Measurements from ENCODE around the gene UQCRC1. TPM values are rescaled to one million over a fixed set of nuclear protein-coding genes. Genes with fewer than 3 reads are reported as not detected.

The UQCRC1 gene
- total RNA-seq, 2 experiments from 2014 or later = 167 to 170 TPM

DNA sequence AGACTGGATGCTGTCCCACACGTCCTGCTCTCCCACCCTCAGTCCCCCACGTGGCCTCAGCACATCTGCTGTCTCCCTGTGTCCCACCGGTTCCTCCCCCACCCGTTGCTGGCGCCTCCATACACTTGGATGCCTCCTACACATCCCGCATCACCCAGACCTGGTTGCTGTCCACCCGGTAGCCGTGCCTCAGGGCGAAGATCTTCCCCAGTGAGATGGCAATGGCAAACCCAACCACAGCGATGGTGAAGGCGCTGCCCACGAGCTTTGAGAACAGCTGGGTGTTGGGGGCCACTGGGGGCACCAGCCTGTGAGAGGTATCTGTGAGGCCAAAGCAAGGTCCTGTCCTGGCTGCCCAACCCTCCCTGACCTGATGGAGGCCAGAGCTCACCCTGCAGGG is 21.4 kb upstream of the UQCRC1 start:
- ChIA-PET CTCF (no interaction called here), POLR2A (no interaction called here)
- Mint-ChIP-seq H3K27ac (no peak overlapping the region), H3K4me3 (no peak overlapping the region), H3K4me1 (peaks cover 19% of the 10 kb centered on the region), H3K27me3 (no peaks in the 10 kb centered on the region), H3K36me3 (ENCODE audit: low read depth) (peaks cover 34% of the 10 kb centered on the region), H3K9me3 (no peaks in the 10 kb centered on the region)
- DNase-seq = no peak

DNA sequence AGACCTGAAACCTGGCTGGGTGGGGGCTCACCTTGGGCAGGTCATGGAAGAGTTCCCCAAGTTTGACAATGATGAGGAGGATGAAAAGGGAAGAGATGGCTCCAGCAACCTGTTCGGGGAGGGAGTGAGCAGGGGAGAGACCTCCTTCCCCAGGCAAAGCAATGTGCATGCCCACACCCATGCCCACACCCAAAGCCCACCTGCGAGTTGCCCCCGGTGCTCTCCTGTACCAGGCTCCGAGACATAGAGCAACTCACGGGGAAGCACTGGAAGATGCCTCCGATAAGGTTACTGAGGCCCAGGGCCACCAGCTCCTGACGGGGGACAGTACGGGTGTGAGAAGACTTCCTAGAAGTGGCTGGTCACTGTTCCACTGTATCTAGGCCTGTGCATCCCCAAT is 21.0 kb upstream of the UQCRC1 start:
- Mint-ChIP-seq H3K27me3 (no peaks in the 10 kb centered on the region), H3K4me3 (no peak overlapping the region), H3K9me3 (no peaks in the 10 kb centered on the region), H3K36me3 (ENCODE audit: low read depth) (peaks cover 36% of the 10 kb centered on the region), H3K27ac (no peak overlapping the region), H3K4me1 (peaks cover 18% of the 10 kb centered on the region)
- no peak for DNase-seq
- CTCF ChIA-PET = no interaction called here
- POLR2A ChIA-PET = no interaction called here

DNA sequence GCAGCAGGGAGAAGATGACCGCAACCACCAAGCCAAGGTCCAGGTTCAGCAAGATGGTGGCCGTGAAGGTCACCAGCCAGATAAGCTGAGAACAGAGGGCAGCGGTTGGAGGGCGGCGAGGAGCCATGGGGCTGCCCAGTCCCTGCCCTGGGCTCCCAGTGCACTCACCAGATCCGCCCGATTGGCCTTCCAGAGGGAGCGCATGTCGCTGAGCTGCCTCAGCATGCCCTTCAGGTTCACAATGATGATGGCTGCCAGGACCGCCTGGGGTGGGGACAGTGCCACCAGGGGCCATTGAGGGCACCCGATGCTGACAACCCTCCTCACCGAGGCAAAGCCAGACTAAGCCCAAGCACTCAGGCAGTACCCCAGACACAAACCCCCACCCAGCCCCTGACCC is 20.4 kb upstream of the UQCRC1 start:
- no peak for DNase-seq
- Mint-ChIP-seq H3K27me3 (no peaks in the 10 kb centered on the region), H3K9me3 (no peaks in the 10 kb centered on the region), H3K36me3 (ENCODE audit: low read depth) (peaks cover 38% of the 10 kb centered on the region), H3K27ac (no peak overlapping the region), H3K4me1 (peaks cover 21% of the 10 kb centered on the region), H3K4me3 (no peak overlapping the region)
- POLR2A ChIA-PET = no interaction called here
- CTCF ChIA-PET = no interaction called here

DNA sequence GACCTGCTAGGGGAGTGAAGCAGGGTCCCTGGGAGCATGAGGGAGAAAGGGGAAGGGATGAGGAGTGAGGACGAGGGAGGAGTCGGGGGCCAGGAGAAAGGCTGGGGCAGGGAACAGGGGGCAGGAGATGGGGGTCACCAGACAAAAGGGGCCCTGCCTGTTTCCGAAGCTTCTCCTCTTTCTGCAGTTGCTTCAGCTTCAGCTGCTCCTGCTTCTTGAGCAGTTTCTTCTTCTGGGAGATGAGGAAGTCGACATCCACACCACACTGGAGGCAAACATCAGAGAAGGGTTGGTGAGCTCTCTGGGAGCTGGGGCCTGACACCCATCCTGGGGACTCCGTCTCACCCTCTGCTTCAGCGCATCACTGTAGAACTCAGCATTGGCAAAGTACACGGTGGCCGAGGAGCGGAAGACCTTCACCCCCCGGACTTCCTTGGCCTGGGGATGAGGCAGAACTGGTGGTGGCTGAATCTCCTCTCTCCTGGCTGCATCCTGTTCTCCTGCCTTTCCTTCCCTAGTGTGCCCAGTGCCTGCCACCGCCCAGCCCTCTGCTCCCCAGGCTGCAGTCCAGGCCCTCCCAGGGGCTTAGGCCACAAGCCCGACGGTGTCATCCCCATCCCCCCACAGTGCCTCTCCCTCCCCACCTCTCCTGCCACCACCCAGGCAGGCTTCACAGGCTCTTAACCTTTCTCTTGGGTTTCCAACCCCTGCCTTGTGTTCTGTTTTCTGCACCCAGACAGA is 19.0 kb upstream of the UQCRC1 start:
- CTCF ChIA-PET = no interaction called here

DNA sequence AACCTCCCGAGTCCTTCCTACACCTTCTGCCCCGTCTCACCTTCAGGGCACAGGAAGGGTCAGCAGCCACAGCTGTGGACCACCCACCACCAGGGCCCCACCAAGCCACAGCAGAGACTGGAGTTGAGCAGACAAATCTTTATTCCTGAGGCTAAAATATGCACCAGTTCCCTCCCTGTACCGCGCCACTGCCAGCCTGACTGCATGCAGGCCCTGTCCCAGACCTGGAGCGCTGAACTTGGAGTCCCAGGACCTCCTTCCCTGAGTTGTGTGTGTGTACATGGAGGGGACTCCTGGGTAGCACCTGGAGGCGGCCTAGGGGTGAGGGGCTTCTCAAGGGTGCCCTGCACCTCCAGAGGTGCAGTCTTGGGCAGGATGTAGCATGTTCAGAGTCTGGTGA is 16.2 kb upstream of the UQCRC1 start:
- no peak for DNase-seq
- H3K4me3 Mint-ChIP-seq = no peak overlapping the region
- CTCF ChIA-PET = no interaction called here
- H3K36me3 Mint-ChIP-seq (ENCODE audit: low read depth) = peaks cover 38% of the 10 kb centered on the region
- peaks cover 11% of the 10 kb centered on the region for H3K4me1 Mint-ChIP-seq
- no peaks in the 10 kb centered on the region for H3K27me3 Mint-ChIP-seq
- no peaks in the 10 kb centered on the region for H3K9me3 Mint-ChIP-seq
- H3K27ac Mint-ChIP-seq = no peak overlapping the region
- POLR2A ChIA-PET = interaction anchor here (2.4 kb wide), 1 partner anchor 9 kb away, joined by 13 read pairs; the partner anchor contains the start of gene SLC26A6

More for the DNA sequence above, 19.0 kb upstream of the UQCRC1 start:
- no peak for DNase-seq
- peaks cover 41% of the 10 kb centered on the region for H3K36me3 Mint-ChIP-seq (ENCODE audit: low read depth)
- peaks cover 17% of the 10 kb centered on the region for H3K4me1 Mint-ChIP-seq
- H3K4me3 Mint-ChIP-seq = no peak overlapping the region
- POLR2A ChIA-PET = no interaction called here
- no peak overlapping the region for H3K27ac Mint-ChIP-seq
- no peaks in the 10 kb centered on the region for H3K9me3 Mint-ChIP-seq
- H3K27me3 Mint-ChIP-seq = no peaks in the 10 kb centered on the region

DNA sequence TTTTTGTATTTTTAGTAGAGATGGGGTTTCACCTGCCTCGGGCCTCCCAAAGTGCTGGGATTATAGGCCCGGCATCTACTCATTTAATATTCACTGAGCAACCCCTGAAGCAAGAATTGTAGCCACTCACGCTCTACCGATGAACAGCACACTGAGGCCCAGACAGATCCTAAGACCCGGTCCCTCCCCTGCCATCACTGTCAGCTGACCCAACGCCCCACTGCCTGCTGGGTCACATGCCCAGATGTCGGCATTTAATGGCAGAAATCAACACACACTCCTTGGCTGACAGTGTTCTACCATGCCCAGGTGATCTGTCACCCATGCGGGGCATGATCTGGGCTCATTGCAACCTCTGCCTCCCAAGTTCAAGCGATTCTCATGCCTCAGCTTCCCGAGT is 15.3 kb upstream of the UQCRC1 start:
- Mint-ChIP-seq H3K27ac (no peak overlapping the region), H3K4me3 (no peak overlapping the region), H3K9me3 (no peaks in the 10 kb centered on the region), H3K4me1 (peaks cover 11% of the 10 kb centered on the region), H3K36me3 (ENCODE audit: low read depth) (peaks cover 44% of the 10 kb centered on the region), H3K27me3 (no peaks in the 10 kb centered on the region)
- CTCF ChIA-PET = interaction anchor here (0.6 to 1.1 kb wide), 2 partner anchors 9 to 11 kb away, joined by 3 to 4 read pairs; partner anchors contain the start of gene SLC26A6
- no peak for DNase-seq
- POLR2A ChIA-PET = interaction anchor here (2.4 kb wide), 1 partner anchor 10 kb away, joined by 13 read pairs; the partner anchor contains the start of gene SLC26A6

DNA sequence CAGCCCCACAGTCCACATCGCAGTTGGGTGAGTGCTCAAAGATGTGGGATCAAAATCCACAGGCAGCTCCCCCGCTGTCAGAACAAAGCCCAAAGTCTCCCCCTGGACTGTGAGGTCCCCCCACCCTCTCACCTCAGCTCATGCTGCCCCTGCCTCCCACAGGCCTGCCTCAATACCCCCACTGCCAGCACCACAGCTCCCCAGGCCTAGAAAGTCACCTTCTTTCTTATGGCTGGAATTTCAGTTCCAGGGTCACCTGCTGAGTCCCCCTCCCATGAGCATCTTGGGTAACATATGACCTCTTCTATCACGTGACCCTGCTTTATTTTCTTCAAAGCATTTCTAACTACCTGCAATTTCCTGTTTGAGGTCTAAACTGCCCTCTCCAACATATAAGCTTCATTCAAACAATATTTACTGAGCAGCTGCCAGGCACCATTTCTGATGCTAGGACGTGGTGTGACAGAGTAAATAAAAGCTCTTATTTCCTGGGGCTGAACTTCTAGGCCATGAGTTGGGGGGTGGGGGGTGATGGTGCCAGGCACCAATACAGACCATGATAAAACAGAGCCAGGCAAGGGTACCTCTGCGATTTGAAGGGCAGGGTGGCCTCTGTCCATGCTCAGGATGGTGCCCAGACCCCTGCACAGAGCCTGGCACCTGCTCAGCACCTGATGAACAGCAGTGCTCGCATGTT is 14.6 kb upstream of the UQCRC1 start:
- H3K4me3 Mint-ChIP-seq = no peak overlapping the region
- ChIA-PET POLR2A (interaction anchor here (0.9 to 2.4 kb wide), 4 partner anchors 9 to 11 kb away, joined by 3 to 13 read pairs (median 4); partner anchors contain the start of gene SLC26A6), CTCF (interaction anchor here (0.5 to 1.2 kb wide), 5 partner anchors 10 to 223 kb away, joined by 3 to 4 read pairs (median 3); partner anchors contain the start of genes SLC26A6 and UQCRC1)
- H3K27ac Mint-ChIP-seq = peak overlapping the region; percentile 45
- H3K9me3 Mint-ChIP-seq = no peaks in the 10 kb centered on the region
- H3K27me3 Mint-ChIP-seq = no peaks in the 10 kb centered on the region
- H3K4me1 Mint-ChIP-seq = peaks cover 11% of the 10 kb centered on the region
- no peak for DNase-seq
- H3K36me3 Mint-ChIP-seq (ENCODE audit: low read depth) = peaks cover 37% of the 10 kb centered on the region

DNA sequence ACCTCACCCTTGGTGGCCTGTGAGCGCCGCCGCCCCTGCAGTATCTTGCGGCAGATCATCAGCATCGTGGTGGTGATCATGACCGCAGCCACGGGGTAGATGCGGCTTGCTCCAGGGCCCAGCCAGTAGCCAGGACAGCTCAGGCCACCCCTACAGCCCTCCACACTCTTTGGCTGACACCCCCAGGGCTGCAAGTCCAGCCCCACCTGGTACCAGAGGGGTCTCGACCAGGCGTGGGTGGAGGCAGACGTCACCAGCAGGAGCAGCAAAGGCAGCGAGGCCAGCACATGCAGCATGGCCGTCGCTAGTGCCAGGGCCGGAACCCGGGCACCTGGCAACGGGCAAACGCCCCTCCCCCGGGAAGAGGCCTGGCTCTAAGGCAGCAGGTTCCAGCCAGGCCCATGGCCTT is 12.0 kb upstream of the UQCRC1 start, which contains the start of gene TMEM89:
Gene TMEM89 (minus strand): TSS at position 309 of the 409 bp plus-strand sequence. CDS start 13 bp downstream, at position 296.
- H3K36me3 Mint-ChIP-seq (ENCODE audit: low read depth) = peaks cover 35% of the 10 kb centered on the region
- H3K4me1 Mint-ChIP-seq = peaks cover 11% of the 10 kb centered on the region
- H3K27ac Mint-ChIP-seq = no peak within 1 kb of the TSS
- peaks cover 18% of the 10 kb centered on the region for H3K9me3 Mint-ChIP-seq
- CTCF ChIA-PET = interaction anchor here (1.1 kb wide), 1 partner anchor 12 kb away, joined by 3 read pairs; the partner anchor contains the start of gene UQCRC1
- DNase-seq = no peak
- H3K27me3 Mint-ChIP-seq = no peaks in the 10 kb centered on the region
- no peak within 1 kb of the TSS for H3K4me3 Mint-ChIP-seq
- POLR2A ChIA-PET = no interaction called here

DNA sequence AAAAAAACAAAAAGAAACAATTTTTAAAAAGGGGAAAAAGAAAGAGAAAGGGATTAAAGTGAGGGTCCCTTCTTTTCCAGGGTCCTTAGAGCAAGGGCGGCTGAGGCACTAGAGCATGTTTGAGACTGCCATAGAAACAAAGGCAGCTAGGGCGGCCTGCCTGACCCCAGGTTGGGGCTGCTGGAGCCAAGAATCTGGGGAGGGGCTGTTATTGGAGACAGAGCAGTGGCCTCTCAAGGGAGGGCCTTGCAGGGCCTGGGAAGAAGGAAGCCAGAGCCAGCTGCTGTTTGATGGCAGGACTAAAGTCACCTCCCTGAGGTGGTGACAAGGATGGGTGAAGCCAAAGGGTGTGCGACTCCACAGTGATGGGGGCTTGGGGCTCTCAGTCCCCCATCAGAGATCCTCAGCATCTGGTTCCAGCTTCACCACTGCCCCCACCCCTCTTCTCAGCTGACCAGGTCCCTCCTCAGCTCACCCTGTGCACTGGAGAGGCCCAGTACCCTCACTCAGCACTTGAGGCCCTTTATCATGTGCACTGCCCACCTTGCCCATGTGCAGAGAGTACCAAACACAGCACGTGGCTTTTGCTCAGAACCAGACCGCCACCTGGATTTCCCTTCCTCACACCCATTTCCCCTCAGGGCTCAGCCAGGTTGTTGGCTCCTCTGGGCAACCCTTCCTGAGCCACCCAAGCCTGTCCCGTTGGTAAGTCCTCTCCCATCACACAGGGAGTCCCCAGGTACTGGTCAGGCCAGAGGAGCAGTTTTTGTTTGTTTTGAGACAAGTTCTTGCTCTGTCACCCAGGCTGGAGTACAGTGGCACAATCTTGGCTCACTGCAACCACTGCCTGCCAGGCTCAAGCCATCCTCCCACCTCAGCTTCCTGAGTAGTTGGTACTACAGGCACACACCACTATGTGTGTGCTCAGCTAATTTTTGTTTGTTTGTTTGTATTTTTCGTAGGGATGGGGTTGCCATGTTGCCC is 10.4 kb upstream of the UQCRC1 start:
- Mint-ChIP-seq H3K36me3 (ENCODE audit: low read depth) (peaks cover 29% of the 10 kb centered on the region), H3K4me3 (no peak overlapping the region), H3K9me3 (peaks cover 18% of the 10 kb centered on the region), H3K4me1 (peaks cover 10% of the 10 kb centered on the region), H3K27ac (no peak overlapping the region), H3K27me3 (no peaks in the 10 kb centered on the region)
- no peak for DNase-seq
- ChIA-PET POLR2A (interaction anchor here (1.2 kb wide), 1 partner anchor 10 kb away, joined by 3 read pairs; the partner anchor contains the start of gene UQCRC1), CTCF (no interaction called here)

DNA sequence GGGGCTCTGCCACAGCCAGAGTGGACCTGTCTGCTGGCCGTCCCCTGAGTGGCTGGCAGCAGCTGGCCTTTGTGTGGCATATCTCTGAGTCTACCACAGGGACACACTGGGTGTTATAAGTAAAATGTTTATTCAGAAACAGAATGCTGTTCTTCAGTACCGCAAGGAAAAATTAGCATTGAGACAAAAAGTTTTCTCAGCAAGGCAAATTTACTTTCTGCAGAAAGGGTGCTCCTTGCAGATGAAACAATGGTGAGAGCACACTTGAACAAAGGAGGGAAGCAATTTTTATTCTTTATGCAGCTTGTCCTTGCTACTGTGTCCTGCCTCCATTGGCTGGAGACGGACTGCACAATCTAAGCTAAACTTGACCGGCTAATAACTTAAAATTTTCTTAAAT is 8.1 kb upstream of the UQCRC1 start:
- peaks cover 13% of the 10 kb centered on the region for H3K4me1 Mint-ChIP-seq
- CTCF ChIA-PET = interaction anchor here (0.6 kb wide), 1 partner anchor 8 kb away, joined by 3 read pairs; the partner anchor contains the start of gene UQCRC1
- DNase-seq = no peak

DNA sequence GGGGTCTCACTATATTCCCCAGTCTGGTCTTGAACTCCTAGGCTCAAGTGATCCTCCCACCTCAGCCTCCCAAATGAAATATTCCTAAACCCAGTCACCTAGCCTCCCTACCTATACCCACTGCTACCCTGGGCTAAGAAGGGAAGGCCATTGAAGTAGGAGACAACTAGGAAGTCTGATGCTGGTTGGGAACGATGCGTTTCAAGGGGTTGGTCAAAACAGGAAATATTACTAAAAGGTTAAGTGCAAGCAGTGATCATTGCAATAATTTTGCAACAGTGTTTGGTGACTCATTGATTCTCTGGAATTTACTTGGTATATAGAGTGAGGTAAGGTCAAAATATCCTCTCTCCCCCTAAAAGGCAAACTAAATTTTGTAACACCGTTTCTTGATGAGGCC is 4.6 kb upstream of the UQCRC1 start:
- H3K4me3 Mint-ChIP-seq = no peak overlapping the region
- no peak for DNase-seq

More for the DNA sequence above, 8.1 kb upstream of the UQCRC1 start:
- H3K4me3 Mint-ChIP-seq = no peak overlapping the region
- H3K9me3 Mint-ChIP-seq = peaks cover 18% of the 10 kb centered on the region
- peaks cover 26% of the 10 kb centered on the region for H3K36me3 Mint-ChIP-seq (ENCODE audit: low read depth)
- no peak overlapping the region for H3K27ac Mint-ChIP-seq
- POLR2A ChIA-PET = no interaction called here
- H3K27me3 Mint-ChIP-seq = no peaks in the 10 kb centered on the region

DNA sequence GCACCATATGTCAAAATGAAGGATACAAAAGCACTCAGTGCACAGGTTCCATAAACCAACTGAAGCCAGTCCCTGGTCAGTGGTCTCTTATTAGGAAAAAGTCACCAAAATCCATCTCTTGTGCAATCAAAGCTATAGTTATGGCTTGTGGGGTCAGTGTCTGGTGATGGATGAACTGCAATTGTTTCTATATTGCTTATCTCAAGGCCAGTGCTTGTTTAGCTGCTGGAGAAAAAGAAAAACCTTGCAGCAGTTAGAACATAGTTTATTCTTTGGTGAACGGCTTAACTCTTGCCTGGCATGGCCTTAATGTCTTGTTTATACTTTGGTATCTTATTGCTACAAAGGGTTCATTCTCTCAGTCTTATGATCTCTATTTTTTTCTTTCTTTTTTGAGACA is 2.9 kb upstream of the UQCRC1 start:
- ChIA-PET POLR2A (interaction anchor here (1.6 kb wide), 1 partner anchor 10 kb away, joined by 5 read pairs; no protein-coding TSS in a partner anchor), CTCF (interaction anchor here (0.6 to 4.8 kb wide), 6 partner anchors 23 to 580 kb away, joined by 3 to 27 read pairs (median 4); partner anchors contain the start of genes SLC26A6 and WDR6)
- H3K4me3 Mint-ChIP-seq = no peak overlapping the region
- no peaks in the 10 kb centered on the region for H3K27me3 Mint-ChIP-seq
- no peak overlapping the region for H3K27ac Mint-ChIP-seq
- DNase-seq = no peak
- H3K9me3 Mint-ChIP-seq = peaks cover 4% of the 10 kb centered on the region
- peaks cover 34% of the 10 kb centered on the region for H3K4me1 Mint-ChIP-seq
- peaks cover 18% of the 10 kb centered on the region for H3K36me3 Mint-ChIP-seq (ENCODE audit: low read depth)

More for the DNA sequence above, 4.6 kb upstream of the UQCRC1 start:
- H3K36me3 Mint-ChIP-seq (ENCODE audit: low read depth) = peaks cover 19% of the 10 kb centered on the region
- H3K9me3 Mint-ChIP-seq = peaks cover 18% of the 10 kb centered on the region
- no peaks in the 10 kb centered on the region for H3K27me3 Mint-ChIP-seq
- ChIA-PET POLR2A (interaction anchor here (1.1 kb wide), 1 partner anchor 10 kb away, joined by 3 read pairs; no protein-coding TSS in a partner anchor), CTCF (interaction anchor here (0.7 to 2.2 kb wide), 2 partner anchors 213 to 850 kb away, joined by 3 to 10 read pairs; no protein-coding TSS in a partner anchor)
- H3K27ac Mint-ChIP-seq = peak overlapping the region; percentile 79
- H3K4me1 Mint-ChIP-seq = peaks cover 21% of the 10 kb centered on the region
